Effector memory CD8-positive, alpha-beta T cell (primary cell): ENCODE data around the gene ROBO4.

Source experiments
- ATAC-seq: fragments of 150-1000 bp; cut with Tn5 transposase; replicated peaks from 2 replicates; pipeline ENCODE4 v1.10.0; 2021; ENCODE audit warnings: mild to moderate bottlenecking, moderate library complexity
- DNase-seq, 3 experiments: peaks; one replicate each; pipeline ENCODE4 v3.0.0; 2021
- H3K27ac Mint-ChIP-seq, 2 donors: one replicate each; pipeline ENCODE4 v1.8.0; 2022; ENCODE audit warnings: mild to moderate bottlenecking in 2 of 2, mixed read lengths in 2 of 2, moderate library complexity in 2 of 2
- H3K27me3 Mint-ChIP-seq, 2 donors: one replicate each; pipeline ENCODE4 v1.8.0; 2022; ENCODE audit warnings: mixed read lengths in 2 of 2
- H3K36me3 Mint-ChIP-seq: one replicate; pipeline ENCODE4 v1.8.0; 2022; ENCODE audit warnings: mild to moderate bottlenecking, moderate library complexity, mixed read lengths; ENCODE audit not compliant: insufficient read depth
- H3K4me1 Mint-ChIP-seq, 2 donors: one replicate each; pipeline ENCODE4 v1.8.0; 2022; ENCODE audit warnings: low read depth in 2 of 2, mixed read lengths in 2 of 2
- H3K4me3 Mint-ChIP-seq, 2 donors: one replicate each; pipeline ENCODE4 v1.8.0; 2022; ENCODE audit warnings: mild to moderate bottlenecking in 2 of 2, mixed read lengths in 2 of 2, moderate library complexity in 2 of 2
- H3K9me3 Mint-ChIP-seq, 2 donors: one replicate each; pipeline ENCODE4 v1.8.0; 2022; ENCODE audit warnings: mixed read lengths in 2 of 2

The ROBO4 gene

GRCh38 chr11:124834526-124835180, 63.0 kb downstream of the ROBO4 start:
- DNase-seq: no peak

More at GRCh38 chr11:124834526-124835180, 63.0 kb downstream of the ROBO4 start:
- H3K27me3 Mint-ChIP-seq: peaks cover 34 to 70% of the 10 kb centered on the region in 2 donors
- H3K27ac Mint-ChIP-seq: no peak overlapping the region
- H3K4me3 Mint-ChIP-seq: no peak overlapping the region
- peaks cover 9 to 11% of the 10 kb centered on the region in 2 donors for H3K4me1 Mint-ChIP-seq
- no peaks in the 10 kb centered on the region for H3K9me3 Mint-ChIP-seq
- no peak for ATAC-seq
- no peaks in the 10 kb centered on the region for H3K36me3 Mint-ChIP-seq
